AG10803 (cell line): ENCODE results near the gene FARS2.
"Not testable (repeated sequence)": the region's sequence is repeated elsewhere in the genome, so short reads cannot be mapped to it uniquely, and the experiment has no call there.

Source experiments
- DNase-seq: peaks from one replicate; pipeline ENCODE4 v3.0.0; 2010; ENCODE audit warnings: low read depth
- H3K4me3 ChIP-seq: 2 replicates; pipeline ENCODE4 v1.5.1; 2011; ENCODE audit warnings: mild to moderate bottlenecking, low read length, control low read depth
- CTCF ChIP-seq: conservative IDR thresholded peaks from 2 replicates; pipeline ENCODE4 v1.5.1; 2011; ENCODE audit warnings: mild to moderate bottlenecking, low read length, control low read depth, inconsistent platforms

The FARS2 gene

GRCh38 chr6:5786969-5787720 is 525.8 kb downstream of the FARS2 start:
- DNase-seq, result no peak
- H3K4me3 ChIP-seq, result no peak overlapping the region
- TF ChIP-seq CTCF, result no peak

GRCh38 chr6:5789426-5789825 is 528.1 kb downstream of the FARS2 start:
- H3K4me3 ChIP-seq, DNase-seq: not testable (repeated sequence)

GRCh38 chr6:5796555-5796954 is 535.2 kb downstream of the FARS2 start:
- DNase-seq, result not testable (repeated sequence)

GRCh38 chr6:5806406-5806805 is 545.1 kb downstream of the FARS2 start:
- not testable (repeated sequence) for DNase-seq, H3K4me3 ChIP-seq

More at GRCh38 chr6:5796555-5796954, 535.2 kb downstream of the FARS2 start:
- H3K4me3 ChIP-seq, result not testable (repeated sequence)

GRCh38 chr6:5809450-5809849 is 548.1 kb downstream of the FARS2 start:
- H3K4me3 ChIP-seq, result no peak overlapping the region
- TF ChIP-seq CTCF, result no peak
- DNase-seq, result no peak

GRCh38 chr6:5811997-5812396 is 550.7 kb downstream of the FARS2 start:
- no peak for DNase-seq
- no peak overlapping the region for H3K4me3 ChIP-seq
- no peak for TF ChIP-seq CTCF

GRCh38 chr6:5813625-5814027 is 552.3 kb downstream of the FARS2 start:
- H3K4me3 ChIP-seq, result no peak overlapping the region
- TF ChIP-seq CTCF, result no peak
- DNase-seq, result no peak

- TF ChIP-seq CTCF, result no peak
- H3K4me3 ChIP-seq, result no peak overlapping the region
- no peak for DNase-seq
These were observed 552.8 kb downstream of the FARS2 start for GRCh38 chr6:5814116-5814515.

GRCh38 chr6:5814901-5815300 is 553.6 kb downstream of the FARS2 start:
- DNase-seq, result no peak
- no peak overlapping the region for H3K4me3 ChIP-seq
- TF ChIP-seq CTCF, result no peak
